ENCODE measurements around the gene TUBA3E.
"Not testable (repeated sequence)": the region's sequence is repeated elsewhere in the genome, so short reads cannot be mapped to it uniquely, and the experiment has no call there.

- not testable (repeated sequence) for TF ChIP-seq ZSCAN5A (tag by site-specific recombination; IDR thresholded peaks at IDR 0.05); CTCF (tag by site-specific recombination; IDR thresholded peaks at IDR 0.05); ZBTB20 (tag by site-specific recombination; IDR thresholded peaks at IDR 0.05); ZNF747 (tag by site-specific recombination; IDR thresholded peaks at IDR 0.05); ZNF239 (tag by site-specific recombination; IDR thresholded peaks at IDR 0.05); ZBTB8A (tag by site-specific recombination; IDR thresholded peaks at IDR 0.05); ZNF677 (tag by site-specific recombination; IDR thresholded peaks at IDR 0.05); MEIS1 (CRISPR knock-in tag; IDR thresholded peaks at IDR 0.05; ENCODE audit: borderline replicate concordance); ZNF785 (tag by site-specific recombination; IDR thresholded peaks at IDR 0.05)
Measured at GRCh38 chr2:130169163-130169562, 29.1 kb downstream of the TUBA3E start.
